Measurements from ENCODE around the gene ALAS2. TPM values are rescaled to one million over a fixed set of nuclear protein-coding genes. Genes with fewer than 3 reads are reported as not detected.

The ALAS2 gene
- total RNA-seq, 2 donors from 2014 or later: not detected

- WGBS: 62% methylated on average over 16 of the region's 18 CpGs
These were observed 23.8 kb downstream of the ALAS2 start for GRCh38 chrX:55006827-55007621.

DNA sequence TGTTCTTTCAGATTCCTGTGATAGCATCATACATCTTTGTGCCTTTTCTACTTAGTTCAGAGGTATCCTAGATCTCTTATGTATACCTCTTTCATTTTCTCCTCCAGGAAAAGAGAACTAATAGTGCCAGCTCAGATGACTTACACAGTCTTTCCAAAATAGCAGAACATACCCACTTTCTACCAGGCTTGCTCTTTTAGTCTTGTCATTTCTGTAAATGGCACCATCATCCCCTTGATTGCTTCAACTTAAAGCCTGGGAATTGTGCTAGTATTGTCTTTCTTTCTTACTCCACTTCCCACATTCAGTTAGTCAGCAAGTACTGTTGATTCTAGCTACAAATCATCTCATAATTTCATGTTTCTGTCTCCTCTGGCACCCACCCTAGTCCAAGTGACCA lies 25.5 kb downstream of the ALAS2 start:
- H3K9me3 ChIP-seq: no peaks in the 10 kb centered on the region
- no peak for DNase-seq (ENCODE audit: low spot score)
- H3K4me3 ChIP-seq: no peak overlapping the region
- H3K36me3 ChIP-seq: no peaks in the 10 kb centered on the region
- TF ChIP-seq POLR2A (IDR thresholded peaks at IDR 0.05) (no peak), POLR2AphosphoS5 (IDR thresholded peaks at IDR 0.05) (no peak)
- TF ChIP-seq, protein P1, sequence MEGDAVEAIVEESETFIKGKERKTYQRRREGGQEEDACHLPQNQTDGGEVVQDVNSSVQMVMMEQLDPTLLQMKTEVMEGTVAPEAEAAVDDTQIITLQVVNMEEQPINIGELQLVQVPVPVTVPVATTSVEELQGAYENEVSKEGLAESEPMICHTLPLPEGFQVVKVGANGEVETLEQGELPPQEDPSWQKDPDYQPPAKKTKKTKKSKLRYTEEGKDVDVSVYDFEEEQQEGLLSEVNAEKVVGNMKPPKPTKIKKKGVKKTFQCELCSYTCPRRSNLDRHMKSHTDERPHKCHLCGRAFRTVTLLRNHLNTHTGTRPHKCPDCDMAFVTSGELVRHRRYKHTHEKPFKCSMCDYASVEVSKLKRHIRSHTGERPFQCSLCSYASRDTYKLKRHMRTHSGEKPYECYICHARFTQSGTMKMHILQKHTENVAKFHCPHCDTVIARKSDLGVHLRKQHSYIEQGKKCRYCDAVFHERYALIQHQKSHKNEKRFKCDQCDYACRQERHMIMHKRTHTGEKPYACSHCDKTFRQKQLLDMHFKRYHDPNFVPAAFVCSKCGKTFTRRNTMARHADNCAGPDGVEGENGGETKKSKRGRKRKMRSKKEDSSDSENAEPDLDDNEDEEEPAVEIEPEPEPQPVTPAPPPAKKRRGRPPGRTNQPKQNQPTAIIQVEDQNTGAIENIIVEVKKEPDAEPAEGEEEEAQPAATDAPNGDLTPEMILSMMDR (IDR thresholded peaks at IDR 0.05): no peak
- intact Hi-C loops (cut with DNase I): no loop called here
- H3K27me3 ChIP-seq (replicated peaks; ENCODE audit: insufficient read depth): no peaks in the 10 kb centered on the region
- H3K4me1 ChIP-seq (replicated peaks): no peaks in the 10 kb centered on the region
- no peak overlapping the region for H3K27ac ChIP-seq

More at GRCh38 chrX:55006827-55007621, 23.8 kb downstream of the ALAS2 start:
- Histone ChIP-seq H3K27me3 (replicated peaks; ENCODE audit: insufficient read depth) (no peaks in the 10 kb centered on the region), H3K27ac (no peak overlapping the region), H3K4me1 (replicated peaks) (no peaks in the 10 kb centered on the region), H3K4me3 (no peak overlapping the region), H3K9me3 (no peaks in the 10 kb centered on the region), H3K36me3 (no peaks in the 10 kb centered on the region)
- DNase-seq (ENCODE audit: low spot score): no peak
- intact Hi-C loops (cut with DNase I): no loop called here
- TF ChIP-seq POLR2AphosphoS5 (IDR thresholded peaks at IDR 0.05) (no peak), POLR2A (IDR thresholded peaks at IDR 0.05) (no peak)
- TF ChIP-seq, protein P1 (IDR thresholded peaks at IDR 0.05): no peak

GRCh38 chrX:55004231-55004630 lies 26.5 kb downstream of the ALAS2 start:
- intact Hi-C loops (cut with DNase I): loop anchor here (5.0 kb wide), 1 partner anchor 197 kb away; the partner anchor contains the start of gene MAGED2
- Histone ChIP-seq H3K27ac (no peak overlapping the region), H3K36me3 (no peaks in the 10 kb centered on the region), H3K27me3 (replicated peaks; ENCODE audit: insufficient read depth) (no peaks in the 10 kb centered on the region), H3K4me3 (no peak overlapping the region), H3K9me3 (no peaks in the 10 kb centered on the region), H3K4me1 (replicated peaks) (no peaks in the 10 kb centered on the region)
- TF ChIP-seq POLR2AphosphoS5 (IDR thresholded peaks at IDR 0.05): no peak
- TF ChIP-seq, protein P1 (IDR thresholded peaks at IDR 0.05): no peak
- TF ChIP-seq POLR2A (IDR thresholded peaks at IDR 0.05): no peak
- no peak for DNase-seq (ENCODE audit: low spot score)
- WGBS: 80% methylated on average over 1 of the region's 1 CpG

DNA sequence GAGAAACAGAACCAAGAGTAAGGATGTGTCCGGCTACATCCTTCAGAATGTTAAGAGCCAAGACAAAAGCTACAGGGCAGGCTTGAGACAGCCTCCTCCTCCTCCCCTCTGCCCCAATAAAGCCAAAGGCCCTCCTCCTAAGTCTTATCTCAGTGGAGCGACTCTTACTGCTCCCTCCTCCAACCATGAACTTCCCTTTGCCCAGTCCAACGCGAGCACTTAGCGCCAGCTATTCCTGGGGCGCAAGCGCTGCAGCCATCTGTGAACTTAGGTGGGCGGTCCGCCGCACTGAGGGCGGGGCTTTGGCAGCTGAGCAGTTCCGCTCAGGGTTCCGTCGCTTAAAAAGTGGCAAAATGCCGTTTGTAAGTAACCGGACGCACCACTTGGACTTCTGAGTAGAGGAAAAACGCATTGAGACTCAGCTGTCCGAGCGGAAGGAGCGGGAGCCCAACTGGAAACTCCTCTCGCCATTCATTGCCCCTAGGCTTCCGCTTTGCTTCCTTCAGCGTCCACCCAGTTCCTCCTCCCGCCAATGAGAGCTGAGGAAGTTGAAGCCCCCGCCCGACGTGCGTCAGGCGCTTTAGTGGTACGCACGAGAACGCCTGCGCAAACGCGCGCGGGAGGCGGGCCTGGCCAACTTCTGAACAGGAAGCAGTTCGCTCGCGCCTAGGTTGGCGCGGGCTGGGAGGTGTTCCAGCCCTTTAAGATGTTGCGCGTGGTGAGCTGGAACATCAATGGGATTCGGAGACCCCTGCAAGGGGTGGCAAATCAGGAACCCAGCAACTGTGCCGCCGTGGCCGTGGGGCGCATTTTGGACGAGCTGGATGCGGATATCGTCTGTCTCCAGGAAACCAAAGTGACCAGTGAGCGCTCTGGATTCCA lies 30.8 kb downstream of the ALAS2 start, which contains the start of gene APEX2:
Gene APEX2 (plus strand): TSS at position 647 of the 882 bp plus-strand sequence. CDS start 60 bp downstream, at position 707.
- Histone ChIP-seq H3K4me1 (replicated peaks) (no peaks in the 10 kb centered on the region), H3K27ac (peak within 1 kb of the TSS; percentile 85 to 86), H3K27me3 (replicated peaks; ENCODE audit: insufficient read depth) (no peaks in the 10 kb centered on the region), H3K36me3 (no peaks in the 10 kb centered on the region), H3K4me3 (peak within 1 kb of the TSS; percentile 42 to 45), H3K9me3 (no peaks in the 10 kb centered on the region)
- DNase-seq (ENCODE audit: low spot score): peak; percentile 87
- 0% methylated on average over 13 of the region's 55 CpGs for WGBS
- TF ChIP-seq, protein P1 (IDR thresholded peaks at IDR 0.05): no peak
- TF ChIP-seq POLR2AphosphoS5 (IDR thresholded peaks at IDR 0.05) (peak; percentile 77), POLR2A (IDR thresholded peaks at IDR 0.05) (peak; percentile 71)
- intact Hi-C loops (cut with DNase I): loop anchor here (5.0 kb wide), 1 partner anchor 193 kb away; the partner anchor contains the start of gene MAGED2

Measured in prostate gland (tissue), 2 donors.